CD8-positive, alpha-beta memory T cell (primary cell): Measurements from ENCODE around the gene NUCKS1. TPM values are rescaled to one million over a fixed set of nuclear protein-coding genes. Genes with fewer than 3 reads are reported as not detected.

Source experiments
- CTCF ChIA-PET: fragments of 350-600 bp; sonication (Branson Sonifier 250); formaldehyde crosslinking; loops from one replicate; lab custom pipeline; 2021; ENCODE audit warnings: antibody characterized with exemption; lab: Charles Lee
- POLR2A ChIA-PET: fragments of 350-600 bp; sonication (Branson Sonifier 250); formaldehyde crosslinking; loops from one replicate; lab custom pipeline; 2021; ENCODE audit warnings: antibody characterized with exemption; lab: Charles Lee
- DNase-seq, 5 donors: peaks; one replicate each; pipeline versions ENCODE4 v3.0.0 to v3.0.0-alpha.2; 2020 to 2022; ENCODE audit warnings: mixed read lengths in 1 of 5
- H3K27ac ChIP-seq: one replicate; pipeline ENCODE4 v1.7.0; 2013; ENCODE audit warnings: low read depth, mild to moderate bottlenecking, low read length, moderate library complexity
- H3K27me3 ChIP-seq: 2 replicates; pipeline ENCODE4 v1.7.0; 2013; ENCODE audit warnings: low read length, mild to moderate bottlenecking; ENCODE audit not compliant: insufficient read depth, poor library complexity, severe bottlenecking
- H3K36me3 ChIP-seq: 2 replicates; pipeline ENCODE4 v1.7.0; 2013; ENCODE audit warnings: mild to moderate bottlenecking, low read length, moderate library complexity; ENCODE audit not compliant: insufficient read depth
- H3K4me1 ChIP-seq: 2 replicates; pipeline ENCODE4 v1.7.0; 2013; ENCODE audit warnings: mild to moderate bottlenecking, low read length, moderate library complexity; ENCODE audit not compliant: insufficient read depth
- H3K4me3 ChIP-seq: 2 replicates; pipeline ENCODE4 v1.7.0; 2013; ENCODE audit warnings: mild to moderate bottlenecking, low read length
- H3K9me3 ChIP-seq: 2 replicates; pipeline ENCODE4 v1.7.0; 2013; ENCODE audit warnings: mild to moderate bottlenecking, low read length
- H3K27ac Mint-ChIP-seq, 8 donors: one replicate each; pipeline ENCODE4 v1.8.0; 2020 to 2021; ENCODE audit warnings: mixed read lengths in 8 of 8, mild to moderate bottlenecking in 6 of 8, inconsistent platforms in 3 of 8, moderate library complexity in 3 of 8
- H3K27me3 Mint-ChIP-seq, 2 donors: one replicate each; pipeline ENCODE4 v1.8.0; 2020 to 2021; ENCODE audit warnings: mixed read lengths in 2 of 2, mild to moderate bottlenecking in 1 of 2, moderate library complexity in 1 of 2
- H3K36me3 Mint-ChIP-seq, 3 donors: one replicate each; pipeline ENCODE4 v1.8.0; 2020 to 2021; ENCODE audit warnings: mixed read lengths in 3 of 3, inconsistent platforms in 1 of 3, mild to moderate bottlenecking in 1 of 3
- H3K4me1 Mint-ChIP-seq, 3 donors: one replicate each; pipeline ENCODE4 v1.8.0; 2020 to 2021; ENCODE audit warnings: mixed read lengths in 3 of 3, inconsistent platforms in 1 of 3, mild to moderate bottlenecking in 1 of 3
- H3K4me3 Mint-ChIP-seq, 7 donors: one replicate each; pipeline ENCODE4 v1.8.0; 2020 to 2021; ENCODE audit warnings: mixed read lengths in 7 of 7, mild to moderate bottlenecking in 6 of 7, moderate library complexity in 4 of 7, inconsistent platforms in 2 of 7
- H3K9me3 Mint-ChIP-seq, 5 donors: one replicate each; pipeline ENCODE4 v1.8.0; 2020 to 2022; ENCODE audit warnings: mixed read lengths in 5 of 5, mild to moderate bottlenecking in 3 of 5, moderate library complexity in 2 of 5, inconsistent platforms in 1 of 5
- polyA plus RNA-seq: library from polyadenylated mRNA; unstranded; fragments of 300-500 nt; fragmentation: Illumina TruSeq; gene quantifications from one replicate; pipeline ENCODE4 v1.2.3, GENCODE V29; 2021
- total RNA-seq, 2 experiments: library from RNA; stranded (reverse); gene quantifications; one replicate each; pipeline ENCODE4 v1.2.3, GENCODE V29; 2021

Gene NUCKS1
- total and polyA plus RNA-seq, 3 experiments from 2014 or later, result 18.9 to 202 (median 162) TPM

DNA sequence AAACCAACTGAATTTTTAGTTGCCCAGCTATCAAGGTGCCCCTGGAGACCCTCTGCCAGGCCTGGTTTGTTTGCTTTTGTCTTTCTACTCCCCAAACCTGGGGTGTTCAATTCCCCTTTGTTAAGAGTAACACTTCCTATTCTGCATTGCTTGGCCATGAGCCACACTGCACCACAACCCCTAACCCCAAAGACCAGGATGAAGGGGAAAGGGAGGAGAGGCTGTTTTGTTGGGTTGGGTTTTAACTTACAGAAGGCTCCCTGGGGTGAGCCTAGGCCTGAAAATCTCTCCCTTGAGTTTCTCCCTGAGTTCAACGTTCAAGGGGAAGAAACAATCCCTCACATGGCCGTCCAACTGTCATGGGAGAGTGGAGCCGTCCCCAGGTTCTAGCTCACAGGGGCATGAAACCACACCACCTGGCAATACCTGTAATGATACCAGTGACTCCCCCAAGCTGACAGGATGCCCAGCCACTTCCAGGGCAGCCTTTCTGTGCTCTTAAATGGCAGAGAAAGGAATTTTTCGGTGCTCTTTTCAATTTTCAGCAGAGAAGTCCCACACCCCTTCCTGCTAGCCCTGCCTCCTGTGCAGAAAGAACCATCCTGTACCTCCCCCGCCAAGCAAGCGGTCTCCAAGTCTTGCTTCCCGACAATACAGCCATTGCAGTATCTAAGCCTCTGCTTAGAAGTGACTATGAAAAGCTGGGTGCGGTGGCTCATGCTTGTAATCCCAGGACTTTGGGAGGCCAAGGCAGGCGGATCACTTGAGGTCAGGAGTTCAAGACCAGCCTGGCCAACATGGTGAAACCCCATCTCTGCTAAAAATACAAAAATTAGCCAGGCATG, 84.6 kb downstream of the NUCKS1 start:
- no peaks in the 10 kb centered on the region for H3K4me1 ChIP-seq
- Mint-ChIP-seq H3K27ac (no peak overlapping the region), H3K4me1 (no peaks in the 10 kb centered on the region), H3K9me3 (no peaks in the 10 kb centered on the region), H3K36me3 (no peaks in the 10 kb centered on the region), H3K4me3 (no peak overlapping the region), H3K27me3 (peaks cover 14 to 37% of the 10 kb centered on the region in 2 donors)
- DNase-seq, result no peak
- no peak overlapping the region for H3K4me3 ChIP-seq
- ChIA-PET CTCF (interaction anchor here (1.4 to 2.0 kb wide), 2 partner anchors 10 to 74 kb away, joined by 3 to 8 read pairs; no protein-coding TSS in a partner anchor), POLR2A (no interaction called here)
- H3K27ac ChIP-seq, result no peak overlapping the region
- no peaks in the 10 kb centered on the region for H3K36me3 ChIP-seq
- no peaks in the 10 kb centered on the region for H3K9me3 ChIP-seq
- no peaks in the 10 kb centered on the region for H3K27me3 ChIP-seq

- no peaks in the 10 kb centered on the region for H3K36me3 ChIP-seq
- Mint-ChIP-seq H3K27me3 (peaks cover 17 to 35% of the 10 kb centered on the region in 2 donors), H3K9me3 (no peaks in the 10 kb centered on the region), H3K36me3 (no peaks in the 10 kb centered on the region), H3K4me3 (peak overlapping the region in 1 of 7 donors; percentile 28), H3K27ac (no peak overlapping the region), H3K4me1 (no peaks in the 10 kb centered on the region)
- no peaks in the 10 kb centered on the region for H3K4me1 ChIP-seq
- no peaks in the 10 kb centered on the region for H3K27me3 ChIP-seq
- CTCF ChIA-PET, result interaction anchor here (0.6 to 2.0 kb wide), 3 partner anchors 9 to 73 kb away, joined by 3 to 8 read pairs (median 3); no protein-coding TSS in a partner anchor
- no peak overlapping the region for H3K4me3 ChIP-seq
- POLR2A ChIA-PET, result no interaction called here
- H3K9me3 ChIP-seq, result no peaks in the 10 kb centered on the region
- no peak for DNase-seq
- H3K27ac ChIP-seq, result no peak overlapping the region
Observed at GRCh38 chr1:205664399-205665017, 85.5 kb downstream of the NUCKS1 start.

DNA sequence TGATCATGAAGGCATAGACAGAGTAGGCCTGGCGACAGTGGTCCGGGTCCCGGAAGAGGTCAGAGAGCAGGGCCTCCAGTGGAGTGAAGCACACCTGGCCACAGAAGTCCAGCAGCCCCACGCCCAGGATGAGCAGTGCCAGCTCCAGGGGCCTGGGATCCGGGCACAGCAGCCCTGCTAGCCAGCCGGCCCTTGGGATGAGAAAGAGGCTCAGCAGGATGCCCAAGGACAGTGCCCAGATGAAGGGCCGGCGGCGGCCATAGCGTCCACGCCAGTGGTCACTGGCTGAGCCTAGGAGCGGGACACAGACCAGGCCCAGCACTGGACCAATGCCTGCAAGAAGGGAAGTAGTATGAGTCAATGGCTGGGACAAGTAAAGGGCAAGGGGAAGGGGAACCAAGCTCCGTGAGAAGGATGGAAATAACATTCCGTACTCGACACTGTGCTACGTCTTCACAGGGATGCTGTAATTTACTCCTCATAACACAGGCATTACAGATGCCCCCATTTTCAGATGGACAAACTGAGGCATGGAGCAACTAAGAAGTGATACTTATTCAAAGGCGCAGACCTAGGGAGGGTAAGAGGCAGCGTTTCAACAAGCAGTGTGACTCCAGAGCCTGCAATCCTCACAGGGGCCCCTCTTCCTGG, 86.6 kb downstream of the NUCKS1 start:
- H3K27ac Mint-ChIP-seq, result no peak overlapping the region
- H3K9me3 Mint-ChIP-seq, result no peaks in the 10 kb centered on the region
- Histone ChIP-seq H3K36me3 (no peaks in the 10 kb centered on the region), H3K4me3 (no peak overlapping the region), H3K9me3 (no peaks in the 10 kb centered on the region), H3K4me1 (no peaks in the 10 kb centered on the region), H3K27ac (no peak overlapping the region), H3K27me3 (no peaks in the 10 kb centered on the region)
- no peaks in the 10 kb centered on the region for H3K36me3 Mint-ChIP-seq
- no peak for DNase-seq
- ChIA-PET CTCF (interaction anchor here (1.4 to 10.5 kb wide), 4 partner anchors 8 to 314 kb away, joined by 3 to 349 read pairs (median 7); no protein-coding TSS in a partner anchor), POLR2A (interaction anchor here (0.5 kb wide), 2 partner anchors 11 to 81 kb away, joined by 3 read pairs; no protein-coding TSS in a partner anchor)
- no peak overlapping the region for H3K4me3 Mint-ChIP-seq
- no peaks in the 10 kb centered on the region for H3K4me1 Mint-ChIP-seq
- peaks cover 18 to 25% of the 10 kb centered on the region in 2 donors for H3K27me3 Mint-ChIP-seq

Other genes with a start within 250 kb of the NUCKS1 start
- gene CDK18, start 245.5 kb downstream of the NUCKS1 start, total RNA-seq, result 1 to 10 TPM; 1.4 to 1.6 TPM
- 0.43 TPM for gene CDK18, start 245.5 kb downstream of the NUCKS1 start, polyA plus RNA-seq
- 10 to 100 TPM; 83.3 to 88.7 TPM for gene ELK4, start 118.2 kb downstream of the NUCKS1 start, total RNA-seq
- 6.1 TPM for gene ELK4, start 118.2 kb downstream of the NUCKS1 start, polyA plus RNA-seq
- gene SLC45A3, start 69.7 kb downstream of the NUCKS1 start, total RNA-seq, result under 1 TPM; 0.29 to 0.33 TPM
- not detected for gene SLC45A3, start 69.7 kb downstream of the NUCKS1 start, polyA plus RNA-seq
- 10 to 100 TPM; 37.1 to 39.7 TPM for gene RAB29, start 25.3 kb upstream of the NUCKS1 start, total RNA-seq
- 169 TPM for gene RAB29, start 25.3 kb upstream of the NUCKS1 start, polyA plus RNA-seq
- gene SLC41A1, start 63.0 kb upstream of the NUCKS1 start, total RNA-seq, result 10 to 100 TPM; 24.1 to 27.6 TPM
- gene SLC41A1, start 63.0 kb upstream of the NUCKS1 start, polyA plus RNA-seq, result 16.5 TPM
- under 1 TPM; 0.31 to 0.38 TPM for gene PM20D1, start 100.0 kb upstream of the NUCKS1 start, total RNA-seq
- 2.6 TPM for gene PM20D1, start 100.0 kb upstream of the NUCKS1 start, polyA plus RNA-seq
- not detected for gene SLC26A9, start 193.3 kb upstream of the NUCKS1 start, total RNA-seq
- gene SLC26A9, start 193.3 kb upstream of the NUCKS1 start, polyA plus RNA-seq, result not detected